Adrenal gland (tissue), 12 donors: ENCODE measurements around the gene NPTX2. TPM values are rescaled to one million over a fixed set of nuclear protein-coding genes. Genes with fewer than 3 reads are reported as not detected.

ENCODE experiments used
- DNase-seq, 7 donors: peaks; one replicate each; pipeline ENCODE4 v3.0.0-alpha.2; 2019 to 2020
- H3K27ac ChIP-seq, 5 donors: fragments of 200-600 bp; sonication (generic) in 4 of 5; 1 replicate in 3 of 5; 2 replicates in 2 of 5; pipeline versions ENCODE4 v1.5.1 to v1.8.0; 2016 to 2020; ENCODE audit warnings: mild to moderate bottlenecking in 1 of 5
- H3K27me3 ChIP-seq: fragments of 200-600 bp; 2 replicates; pipeline ENCODE4 v1.8.0; 2021
- H3K36me3 ChIP-seq, 2 donors: fragments of 200-600 bp; replicated peaks in 1 of 2; 1 replicate in 1 of 2; 2 replicates in 1 of 2; pipeline versions ENCODE4 v1.5.1 to v1.8.0; 2018 to 2022
- H3K4me1 ChIP-seq, 2 donors: fragments of 200-600 bp; replicated peaks in 1 of 2; 1 replicate in 1 of 2; 2 replicates in 1 of 2; pipeline versions ENCODE4 v1.5.1 to v1.8.0; 2018 to 2021
- H3K4me3 ChIP-seq, 4 donors: fragments of 200-600 bp; sonication (generic) in 3 of 4; one replicate each; pipeline ENCODE4 v1.5.1; 2016 to 2018
- H3K9me3 ChIP-seq, 3 donors: fragments of 200-600 bp; sonication (generic) in 1 of 3; replicated peaks in 1 of 3; 1 replicate in 2 of 3; 2 replicates in 1 of 3; pipeline versions ENCODE4 v1.5.1 to v1.8.0; 2016 to 2021
- CTCF ChIP-seq, 6 experiments: fragments of 450-650 bp in 4 of 6; fragments of 200-600 bp in 2 of 6; sonication (generic) in 1 of 6; IDR thresholded peaks; 1 replicate in 5 of 6; 2 replicates in 1 of 6; pipeline versions ENCODE4 v1.5.1 to v1.8.0; 2016 to 2021; ENCODE audit warnings: antibody characterized with exemption in 6 of 6, mild to moderate bottlenecking in 2 of 6, moderate library complexity in 1 of 6
- POLR2A ChIP-seq, 2 donors: fragments of 450-650 bp; IDR thresholded peaks; one replicate each; pipeline ENCODE4 v1.6.1; 2017; ENCODE audit warnings: antibody characterized with exemption in 2 of 2, mild to moderate bottlenecking in 2 of 2, moderate library complexity in 1 of 2
- WGBS, 4 donors: extraction: QIAGEN DNeasy Blood & Tissue Kit in 2 of 4; methylation state at CpG; one replicate each; pipeline versions ENCODE4 v1.1.5 to v1.1.7; 2013 to 2017; 5-methylcytosine and 5-hydroxymethylcytosine counted together
- intact Hi-C, 2 donors: fragments of 100-400 bp; cut with DNase I; formaldehyde crosslinking; loops; one replicate each; pipeline versions ENCODE4 v1.14.1 to v1.15.0; 2022 to 2023
- polyA plus RNA-seq, 3 donors: library from polyadenylated mRNA; stranded (reverse); fragments of 200-250 nt in 2 of 3; fragments of 350-450 nt in 1 of 3; fragmentation: Illumina TruSeq in 1 of 3; extraction: RNeasy Lipid Tissue Mini Kit (QIAGEN cat#74804) in 1 of 3; gene quantifications; one replicate each; pipeline ENCODE4 v1.2.3, GENCODE V29; 2013 to 2014
- total RNA-seq, 9 donors: library from RNA; depleted of rRNA in 4 of 9; stranded (reverse); fragments of >200 nt in 4 of 9; fragments of 120-200 nt in 1 of 9; fragmentation: NEBNext Ultra II Directional in 1 of 9; extraction: Animal tissue kit (Norgen Biotek cat#: 25700) in 1 of 9; gene quantifications; one replicate each; pipeline versions ENCODE4 v1.1.0 to v1.2.4, GENCODE V29; 2013 to 2023
- donor health status: healthy with polysubstance abuse.
- donor health status: Bipolar disorder and iron deficiency.
- donor health status: DM: yes; HTN: yes; CAD: no.
- donor health status: DM: no; HTN: no; CAD: no.
- donor health status: DM: no; HTN: no; CAD: no.
- donor health status: DM: yes; HTN: yes; CAD: no.

Gene NPTX2
- total and polyA plus RNA-seq, 12 donors: 11.6 to 81.1 (median 47.3) TPM

- Histone ChIP-seq H3K9me3 (no peaks in the 10 kb centered on the region), H3K4me3 (no peak overlapping the region), H3K27me3 (no peaks in the 10 kb centered on the region), H3K36me3 (no peaks in the 10 kb centered on the region), H3K27ac (peak overlapping the region in 3 of 5 donors; percentile 9 to 27 (median 14)), H3K4me1 (no peaks in the 10 kb centered on the region)
- intact Hi-C loops: no loop called here
- 32 to 38% (median 38%) methylated on average over 3 of the region's 3 CpGs for WGBS, 4 donors
- TF ChIP-seq POLR2A (IDR thresholded peaks at IDR 0.05) (no peak), CTCF (IDR thresholded peaks at IDR 0.05) (no peak)
- DNase-seq: no peak
Observed at GRCh38 chr7:98603399-98603788, 13.7 kb upstream of the NPTX2 start.

GRCh38 chr7:98613601-98614425 lies 3.3 kb upstream of the NPTX2 start:
- H3K4me3 ChIP-seq: no peak overlapping the region
- H3K27ac ChIP-seq: no peak overlapping the region
- WGBS, 4 donors: 52 to 55% (median 54%) methylated on average over 14 of the region's 14 CpGs
- H3K27me3 ChIP-seq: peaks cover 12% of the 10 kb centered on the region
- TF ChIP-seq CTCF (IDR thresholded peaks at IDR 0.05): no peak
- no peak for TF ChIP-seq POLR2A (IDR thresholded peaks at IDR 0.05)
- intact Hi-C loops: loop anchor here in 1 of 2 donors (10.0 kb wide), 1 partner anchor 179 kb away; no protein-coding TSS in a partner anchor
- DNase-seq: peak in 4 of 7 donors; percentile 12 to 49 (median 32)
- peaks cover 0 to 6% of the 10 kb centered on the region in 2 donors for H3K4me1 ChIP-seq
- H3K36me3 ChIP-seq: no peaks in the 10 kb centered on the region
- no peaks in the 10 kb centered on the region for H3K9me3 ChIP-seq

GRCh38 chr7:98616381-98617050 lies 569 bp upstream of the NPTX2 start:
- H3K36me3 ChIP-seq: no peaks in the 10 kb centered on the region
- 4 to 15% (median 7%) methylated on average over 11 to 67 of the region's 67 CpGs for WGBS, 4 donors
- peak; percentile 32 to 75 (median 59) for DNase-seq
- peaks cover 12% of the 10 kb centered on the region for H3K27me3 ChIP-seq
- no peaks in the 10 kb centered on the region for H3K9me3 ChIP-seq
- H3K27ac ChIP-seq: peak overlapping the region in 2 of 5 donors; percentile 42 to 76
- peak overlapping the region in 1 of 4 donors; percentile 61 for H3K4me3 ChIP-seq
- peaks cover 0 to 15% of the 10 kb centered on the region in 2 donors for H3K4me1 ChIP-seq
- intact Hi-C loops: loop anchor here in 1 of 2 donors (10.0 kb wide), 1 partner anchor 182 kb away; no protein-coding TSS in a partner anchor
- TF ChIP-seq POLR2A (IDR thresholded peaks at IDR 0.05) (no peak), CTCF (IDR thresholded peaks at IDR 0.05) (no peak)

- Histone ChIP-seq H3K4me1 (peaks cover 0 to 15% of the 10 kb centered on the region in 2 donors), H3K4me3 (peak overlapping the region in 1 of 4 donors; percentile 61), H3K27me3 (peaks cover 12% of the 10 kb centered on the region), H3K27ac (peak overlapping the region in 2 of 5 donors; percentile 2 to 42), H3K36me3 (no peaks in the 10 kb centered on the region), H3K9me3 (no peaks in the 10 kb centered on the region)
- TF ChIP-seq POLR2A (IDR thresholded peaks at IDR 0.05): no peak
- no peak for TF ChIP-seq CTCF (IDR thresholded peaks at IDR 0.05)
- intact Hi-C loops: loop anchor here in 1 of 2 donors (10.0 kb wide), 1 partner anchor 183 kb away; no protein-coding TSS in a partner anchor
- peak in 2 of 7 donors; percentile 19 to 30 for DNase-seq
- 0 to 1% (median 0%) methylated on average over 2 to 40 of the region's 40 CpGs for WGBS, 4 donors
Observed at GRCh38 chr7:98617960-98618418, 904 bp downstream of the NPTX2 start.
